HEK293T (cell line): ENCODE measurements around the gene KCTD12.

Source experiments
- CTCF ChIA-PET: fragments of 350-600 bp; formaldehyde crosslinking; extraction: SDS; loops from one replicate; lab custom pipeline; 2021; ENCODE audit warnings: antibody characterized with exemption, inconsistent platforms; lab: Yijun Ruan, JAX
- POLR2A ChIA-PET: fragments of 350-600 bp; formaldehyde crosslinking; extraction: SDS; loops from one replicate; lab custom pipeline; 2020; ENCODE audit warnings: antibody characterized with exemption, inconsistent platforms; lab: Yijun Ruan, JAX
- DNase-seq: peaks from one replicate; pipeline ENCODE4 v3.0.0; 2012; ENCODE audit warnings: mixed read lengths; ENCODE audit errors: extremely low spot score
- ARNT ChIP-seq: fragments of 450-650 bp; IDR thresholded peaks from 2 replicates; pipeline ENCODE4 v1.6.1; 2017; ENCODE audit warnings: mild to moderate bottlenecking
- BHLHE40 ChIP-seq: fragments of 450-650 bp; IDR thresholded peaks from 2 replicates; pipeline ENCODE4 v1.6.1; 2016; ENCODE audit warnings: mild to moderate bottlenecking, moderate library complexity, borderline replicate concordance
- CTBP1 ChIP-seq: fragments of 450-650 bp; IDR thresholded peaks from 2 replicates; pipeline ENCODE4 v1.6.1; 2016; ENCODE audit warnings: borderline replicate concordance
- ELF4 ChIP-seq: fragments of 450-650 bp; IDR thresholded peaks from 2 replicates; pipeline ENCODE4 v1.6.1; 2017; ENCODE audit warnings: antibody characterized with exemption
- FOXA1 ChIP-seq: fragments of 450-650 bp; IDR thresholded peaks from 2 replicates; pipeline ENCODE4 v1.6.1; 2016; ENCODE audit warnings: mild to moderate bottlenecking
- FOXK2 ChIP-seq: fragments of 450-650 bp; IDR thresholded peaks from 2 replicates; pipeline ENCODE4 v1.6.1; 2016; ENCODE audit warnings: mild to moderate bottlenecking
- FOXM1 ChIP-seq: fragments of 450-650 bp; IDR thresholded peaks from 2 replicates; pipeline ENCODE4 v1.6.1; 2017; ENCODE audit warnings: mild to moderate bottlenecking, borderline replicate concordance
- HDGF ChIP-seq: fragments of 450-650 bp; IDR thresholded peaks from 2 replicates; pipeline ENCODE4 v1.6.1; 2017; ENCODE audit warnings: antibody characterized with exemption, borderline replicate concordance
- L3MBTL2 ChIP-seq: fragments of 450-650 bp; conservative IDR thresholded peaks from 2 replicates; pipeline ENCODE4 v1.6.1; 2016; ENCODE audit warnings: mild to moderate bottlenecking
- LEF1 ChIP-seq: fragments of 450-650 bp; IDR thresholded peaks from 2 replicates; pipeline ENCODE4 v1.6.1; 2017; ENCODE audit warnings: mild to moderate bottlenecking, borderline replicate concordance
- NFRKB ChIP-seq: fragments of 450-650 bp; IDR thresholded peaks from 2 replicates; pipeline ENCODE4 v1.6.1; 2016; ENCODE audit warnings: mild to moderate bottlenecking, moderate library complexity
- PKNOX1 ChIP-seq: fragments of 450-650 bp; IDR thresholded peaks from 2 replicates; pipeline ENCODE4 v1.6.1; 2016
- SP1 ChIP-seq: fragments of 450-650 bp; IDR thresholded peaks from 2 replicates; pipeline ENCODE4 v1.6.1; 2017
- SUZ12 ChIP-seq: fragments of 450-650 bp; IDR thresholded peaks from 2 replicates; pipeline ENCODE4 v1.6.1; 2016; ENCODE audit warnings: mild to moderate bottlenecking
- TARDBP ChIP-seq: fragments of 450-650 bp; IDR thresholded peaks from 2 replicates; pipeline ENCODE4 v1.6.1; 2016
- ZNF384 ChIP-seq: fragments of 450-650 bp; IDR thresholded peaks from 2 replicates; pipeline ENCODE4 v1.6.1; 2016

Gene KCTD12

GRCh38 chr13:76892488-76892887, 6.3 kb upstream of the KCTD12 start:
- no peak for DNase-seq
- no peak for TF ChIP-seq SUZ12
- TF ChIP-seq FOXA1: no peak
- no peak for TF ChIP-seq NFRKB
- no peak for TF ChIP-seq ARNT
- TF ChIP-seq ELF4: no peak
- no peak for TF ChIP-seq SP1
- TF ChIP-seq FOXM1: no peak
- TF ChIP-seq L3MBTL2: no peak
- TF ChIP-seq ZNF384: no peak
- no peak for TF ChIP-seq PKNOX1
- no peak for TF ChIP-seq TARDBP
- no peak for TF ChIP-seq HDGF
- TF ChIP-seq FOXK2: no peak
- no peak for TF ChIP-seq BHLHE40
- no peak for TF ChIP-seq CTBP1
- TF ChIP-seq LEF1: no peak
- CTCF ChIA-PET: interaction anchor here (0.6 kb wide), 1 partner anchor 90 kb away, joined by 3 read pairs; no protein-coding TSS in a partner anchor
- POLR2A ChIA-PET: no interaction called here

GRCh38 chr13:76890021-76890420, 3.8 kb upstream of the KCTD12 start:
- TF ChIP-seq SP1: no peak
- no peak for TF ChIP-seq NFRKB
- DNase-seq: no peak

GRCh38 chr13:76889254-76889653, 3.0 kb upstream of the KCTD12 start:
- DNase-seq: no peak
- CTCF ChIA-PET: interaction anchor here (0.5 kb wide), 1 partner anchor 144 kb away, joined by 3 read pairs; no protein-coding TSS in a partner anchor
- POLR2A ChIA-PET: no interaction called here

More at GRCh38 chr13:76890021-76890420, 3.8 kb upstream of the KCTD12 start:
- ChIA-PET CTCF (no interaction called here), POLR2A (no interaction called here)

GRCh38 chr13:76888421-76888820, 2.2 kb upstream of the KCTD12 start:
- no peak for TF ChIP-seq TARDBP
- no peak for TF ChIP-seq ZNF384
- no peak for TF ChIP-seq BHLHE40
- no peak for TF ChIP-seq HDGF
- no peak for TF ChIP-seq CTBP1
- no peak for TF ChIP-seq SUZ12
- no peak for TF ChIP-seq FOXK2
- TF ChIP-seq ELF4: no peak
- TF ChIP-seq ARNT: no peak
- TF ChIP-seq NFRKB: no peak
- TF ChIP-seq L3MBTL2: no peak
- TF ChIP-seq LEF1: no peak
- no peak for TF ChIP-seq PKNOX1
- no peak for TF ChIP-seq FOXA1

More at GRCh38 chr13:76889254-76889653, 3.0 kb upstream of the KCTD12 start:
- TF ChIP-seq ELF4 (no peak), SUZ12 (no peak), SP1 (no peak), FOXK2 (no peak), LEF1 (no peak), BHLHE40 (no peak)

GRCh38 chr13:76887076-76887563, 915 bp upstream of the KCTD12 start:
- no peak for TF ChIP-seq CTBP1
- TF ChIP-seq L3MBTL2: peak; percentile 81
- ChIA-PET CTCF (interaction anchor here (0.5 to 1.1 kb wide), 5 partner anchors 10 to 591 kb away, joined by 3 to 4 read pairs (median 3); no protein-coding TSS in a partner anchor), POLR2A (interaction anchor here (1.0 to 1.8 kb wide), 3 partner anchors 9 to 222 kb away, joined by 3 to 5 read pairs (median 4); no protein-coding TSS in a partner anchor)
- DNase-seq: peak; percentile 42

More at GRCh38 chr13:76888421-76888820, 2.2 kb upstream of the KCTD12 start:
- no peak for DNase-seq
- ChIA-PET CTCF (interaction anchor here (1.1 kb wide), 1 partner anchor 10 kb away, joined by 3 read pairs; no protein-coding TSS in a partner anchor), POLR2A (no interaction called here)

- CTCF ChIA-PET: interaction anchor here (0.6 to 3.4 kb wide), 7 partner anchors 12 to 1003 kb away, joined by 3 to 20 read pairs (median 5); no protein-coding TSS in a partner anchor
- no peak for DNase-seq
- POLR2A ChIA-PET: interaction anchor here (0.5 to 3.0 kb wide), 8 partner anchors 11 to 530 kb away, joined by 3 to 20 read pairs (median 5); partner anchors contain the start of gene FBXL3
- no peak for TF ChIP-seq HDGF
- TF ChIP-seq L3MBTL2: peak; percentile 56
Measured at GRCh38 chr13:76886005-76886291, 257 bp downstream of the KCTD12 start.

- TF ChIP-seq LEF1 (peak; percentile 90), NFRKB (no peak), FOXA1 (no peak), ZNF384 (no peak), L3MBTL2 (peak; percentile 96), ARNT (0 out of 2 replicates have a peak, but pooled peaks have one; percentile 24), SP1 (no peak), CTBP1 (peak; percentile 31; the same call in 1 of the 2 replicates), TARDBP (no peak), SUZ12 (no peak), PKNOX1 (no peak), FOXM1 (0 out of 2 replicates have a peak, but pooled peaks have one; percentile 37), BHLHE40 (no peak), ELF4 (no peak), HDGF (no peak), FOXK2 (no peak)
- CTCF ChIA-PET: interaction anchor here (0.6 to 3.4 kb wide), 18 partner anchors 9 to 1190 kb away, joined by 3 to 20 read pairs (median 5); no protein-coding TSS in a partner anchor
- peak; percentile 75 for DNase-seq
- POLR2A ChIA-PET: interaction anchor here (0.6 to 3.0 kb wide), 14 partner anchors 11 to 530 kb away, joined by 3 to 20 read pairs (median 4); partner anchors contain the start of genes CLN5 and FBXL3
Measured at GRCh38 chr13:76885203-76886004, 801 bp downstream of the KCTD12 start.
